ENCODE data around the gene KRTAP19-7.

Gene KRTAP19-7, protein sequence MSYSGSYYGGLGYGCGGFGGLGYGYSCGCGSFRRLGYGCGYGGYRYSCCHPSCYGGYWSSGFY

GRCh38 chr21:30561264-30561895 lies at the start of gene KRTAP19-7:
Gene KRTAP19-7, minus strand, starts transcription at chr21:30561314. Its CDS starts 25 bp downstream, at chr21:30561289.
- no peak for DNase-seq (ENCODE audit: low read depth in 2 of 2)

DNA sequence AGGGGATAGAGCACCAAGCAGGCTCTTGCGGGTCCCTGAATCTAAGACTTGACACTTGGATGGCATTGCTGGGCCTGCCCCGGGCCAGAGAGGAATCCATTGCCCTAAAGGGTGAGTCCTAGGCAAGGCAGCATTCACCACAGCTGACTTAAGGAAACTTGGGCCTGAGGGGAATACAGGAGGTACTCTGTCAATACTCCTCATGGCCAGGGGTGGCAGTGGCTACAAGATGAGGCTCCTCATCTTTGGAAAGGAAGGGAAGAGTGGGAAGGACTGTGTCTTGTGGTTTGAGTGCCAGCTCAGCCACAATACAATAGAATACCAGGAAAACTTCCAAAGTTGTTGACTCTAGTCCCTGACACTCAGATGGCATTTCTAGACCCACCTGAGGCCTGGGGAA lies 44.9 kb upstream of the KRTAP19-7 start:
- no peak for DNase-seq (ENCODE audit: low read depth in 2 of 2)

GRCh38 chr21:30600787-30601186 lies 39.7 kb upstream of the KRTAP19-7 start, which contains the start of gene KRTAP22-1:
Gene KRTAP22-1, plus strand, starts transcription at chr21:30601087.
- DNase-seq (ENCODE audit: low read depth in 2 of 2) = no peak

- no peak for DNase-seq (ENCODE audit: low read depth in 2 of 2)
Observed at GRCh38 chr21:30598802-30599201, 37.7 kb upstream of the KRTAP19-7 start, which contains the start of gene KRTAP6-2. Gene KRTAP6-2, minus strand, starts transcription at chr21:30598902. Its CDS starts 28 bp downstream, at chr21:30598874.

DNA sequence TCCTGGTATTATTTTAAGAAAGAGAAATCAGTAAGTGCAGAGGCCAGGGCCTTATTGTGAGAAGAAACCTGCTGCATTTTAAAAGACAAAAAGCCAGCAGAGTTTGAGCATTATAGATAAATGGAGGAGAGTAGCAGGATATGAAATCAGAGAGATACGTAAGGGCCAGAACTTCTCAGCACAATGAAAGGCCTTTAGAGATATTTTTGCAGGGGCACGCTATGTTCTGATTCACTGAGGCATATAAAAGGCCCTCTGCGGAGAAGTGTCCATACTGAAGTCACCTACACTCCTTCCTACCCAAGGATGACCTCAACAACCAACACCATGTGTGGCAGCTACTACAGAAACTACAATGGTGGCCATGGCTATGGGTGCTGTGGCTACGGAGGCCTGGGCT lies 31.0 kb upstream of the KRTAP19-7 start, which contains the start of gene KRTAP6-3:
KRTAP6-3 (plus strand) TSS at position 301 of the 400 bp plus-strand sequence; CDS start at position 307, 6 bp downstream.
- DNase-seq (ENCODE audit: low read depth in 2 of 2) = no peak

- DNase-seq (ENCODE audit: low read depth in 2 of 2) = no peak
Observed at GRCh38 chr21:30590297-30590696, 29.2 kb upstream of the KRTAP19-7 start, which contains the start of gene KRTAP22-2. Gene KRTAP22-2, minus strand, starts transcription at chr21:30590397.

GRCh38 chr21:30582870-30583269 lies 21.8 kb upstream of the KRTAP19-7 start:
- no peak for DNase-seq (ENCODE audit: low read depth in 2 of 2)

- DNase-seq (ENCODE audit: low read depth in 2 of 2) = no peak
Observed at GRCh38 chr21:30580132-30580531, 19.0 kb upstream of the KRTAP19-7 start.

DNA sequence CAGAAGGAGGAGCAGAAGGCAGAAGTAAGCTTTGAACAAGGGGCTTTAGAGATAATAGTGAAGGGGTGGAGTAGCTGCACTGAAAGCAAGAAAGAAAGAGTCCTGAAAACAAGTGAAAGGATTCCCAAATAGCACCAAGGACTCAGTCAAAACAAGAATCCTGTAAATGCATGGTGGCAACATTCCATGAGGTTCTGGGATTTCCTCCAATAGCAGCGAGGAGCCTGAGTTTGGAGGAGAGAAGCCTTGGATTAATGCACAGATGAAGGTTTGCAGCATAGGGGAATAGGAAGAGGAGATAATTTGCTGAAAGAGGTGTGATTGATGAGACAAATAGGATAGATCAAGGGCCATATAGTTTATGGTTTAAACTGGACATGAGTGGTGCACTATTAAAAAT lies 18.2 kb upstream of the KRTAP19-7 start:
- no peak for DNase-seq (ENCODE audit: low read depth in 2 of 2)

DNA sequence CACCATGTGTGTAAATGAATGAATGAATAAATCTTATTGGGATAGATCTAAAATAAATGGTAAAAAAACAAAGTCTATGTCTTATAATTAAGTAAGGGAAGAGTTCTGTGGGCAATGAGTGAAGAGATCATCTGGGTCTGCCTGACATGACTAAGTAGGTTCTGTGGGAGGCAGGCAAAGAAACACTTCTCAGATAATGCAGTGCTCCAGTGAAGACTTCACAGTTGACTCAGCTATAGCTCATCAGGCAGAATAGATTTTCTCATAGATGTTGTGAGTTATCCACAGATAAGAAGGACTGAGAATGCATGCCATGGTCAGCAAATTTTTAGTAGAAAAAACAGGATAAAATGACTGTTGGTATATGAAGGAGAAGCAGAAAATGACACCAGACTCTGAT lies 16.7 kb upstream of the KRTAP19-7 start:
- no peak for DNase-seq (ENCODE audit: low read depth in 2 of 2)

GRCh38 chr21:30567617-30568016 lies 6.5 kb upstream of the KRTAP19-7 start:
- no peak for DNase-seq (ENCODE audit: low read depth in 2 of 2)

GRCh38 chr21:30563630-30564029 lies 2.5 kb upstream of the KRTAP19-7 start:
- no peak for DNase-seq (ENCODE audit: low read depth in 2 of 2)

GRCh38 chr21:30563072-30563471 lies 2.0 kb upstream of the KRTAP19-7 start:
- no peak for DNase-seq (ENCODE audit: low read depth in 2 of 2)

- DNase-seq (ENCODE audit: low read depth in 2 of 2) = no peak
Observed at GRCh38 chr21:30561957-30562356, 843 bp upstream of the KRTAP19-7 start.

GRCh38 chr21:30555095-30555494 lies 6.0 kb downstream of the KRTAP19-7 start:
- no peak for DNase-seq (ENCODE audit: low read depth in 2 of 2)

GRCh38 chr21:30552782-30553181 lies 8.3 kb downstream of the KRTAP19-7 start:
- no peak for DNase-seq (ENCODE audit: low read depth in 2 of 2)

DNA sequence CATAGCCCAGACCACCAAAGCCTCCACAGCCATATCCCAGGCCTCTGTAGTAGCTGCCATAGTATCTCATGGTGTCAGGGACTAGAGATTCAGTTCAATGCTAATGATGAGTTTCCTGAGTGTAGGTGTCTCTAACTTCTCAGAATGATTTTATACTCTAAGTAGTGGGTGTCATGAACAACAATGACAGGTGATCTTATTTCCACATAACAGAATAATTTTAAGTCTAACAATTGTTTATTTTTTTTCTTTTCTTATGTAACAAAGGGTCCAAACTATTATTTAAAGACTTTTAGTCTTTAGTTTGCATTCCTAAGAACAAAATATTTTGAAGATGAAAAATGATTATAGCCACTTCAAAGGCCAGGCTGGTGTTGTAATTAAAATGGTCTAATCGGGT lies 19.4 kb downstream of the KRTAP19-7 start, which contains the start of gene KRTAP19-6:
KRTAP19-6 (minus strand) TSS at position 101 of the 400 bp plus-strand sequence; CDS start at position 70, 31 bp downstream.
- DNase-seq (ENCODE audit: low read depth in 2 of 2) = no peak

GRCh38 chr21:30518876-30519275 lies 42.2 kb downstream of the KRTAP19-7 start:
- no peak for DNase-seq (ENCODE audit: low read depth in 2 of 2)

- DNase-seq (ENCODE audit: low read depth in 2 of 2) = no peak
Observed at GRCh38 chr21:30515681-30516080, 45.4 kb downstream of the KRTAP19-7 start.

Measured in stimulated activated CD8-positive, alpha-beta memory T cell treated with anti-CD3 and anti-CD28 coated beads, Interleukin-2, amount 100 ng/mL, for 1 hour (primary cell).